ENCODE data around the gene PIM1. TPM values are rescaled to one million over a fixed set of nuclear protein-coding genes. Genes with fewer than 3 reads are reported as not detected.

The PIM1 gene
- total RNA-seq, 1 experiment from 2014 or later, result 42.1 TPM

DNA sequence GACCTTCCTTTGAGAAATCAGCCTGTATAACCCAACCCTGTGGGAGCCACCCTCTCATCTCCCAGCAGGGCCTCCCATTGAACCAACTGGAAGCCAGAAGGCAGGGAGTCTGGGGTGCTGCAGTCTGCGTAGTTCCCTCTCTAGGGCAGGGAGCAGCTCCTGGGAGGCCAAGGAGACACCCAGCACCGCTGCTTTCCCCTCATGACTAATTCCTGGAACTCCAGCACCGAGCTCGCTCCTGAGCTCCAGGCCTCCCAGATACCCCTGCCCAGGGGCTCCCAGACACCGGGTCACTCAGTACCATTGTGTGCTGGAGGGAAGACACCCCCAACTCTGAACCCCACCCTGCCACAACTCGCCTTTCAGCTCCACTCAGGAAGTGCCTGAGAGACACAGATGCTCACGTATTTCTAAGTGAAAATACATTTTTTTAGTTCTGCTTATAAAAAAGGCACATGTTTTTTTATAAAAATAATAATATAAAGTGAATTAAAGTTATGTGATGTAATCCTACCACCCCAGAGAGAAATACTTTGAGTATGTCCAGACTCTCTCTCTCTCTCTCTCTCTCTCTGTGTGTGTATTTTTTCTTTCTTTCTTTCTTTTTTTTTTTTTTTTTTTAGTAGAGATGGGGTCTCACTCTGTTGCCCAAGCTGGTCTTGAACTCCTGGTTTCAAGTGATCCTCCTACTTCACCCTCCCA, 17.5 kb downstream of the PIM1 start:
- Histone ChIP-seq H3K9me3 (ENCODE audit: control insufficient read depth, insufficient read depth, low read depth, low read length) (no peaks in the 10 kb centered on the region), H3K4me3 (ENCODE audit: low read depth in 2 of 2, low read length in 2 of 2) (no peak overlapping the region), H3K27me3 (ENCODE audit: control insufficient read depth, insufficient read depth, low read length) (no peaks in the 10 kb centered on the region), H3K27ac (ENCODE audit: low read length) (no peak overlapping the region), H3K36me3 (ENCODE audit: control insufficient read depth, insufficient read depth, low read length) (no peaks in the 10 kb centered on the region), H3K4me1 (ENCODE audit: control insufficient read depth, insufficient read depth, low read length) (no peaks in the 10 kb centered on the region; the same call in 1 of the 2 replicates)
- intact Hi-C loops (cut with micrococcal nuclease; ENCODE audit: unreplicated experiment) (no loop called here), in situ Hi-C loops (cut with HindIII; ENCODE audit: low pct_unique_long_range_greater_than_20kb, low sequenced_read_pairs) (no loop called here)
- BruUV-seq (replicated peaks), result no TSS peak
- DNase-seq (ENCODE audit: low read depth, low spot score) (no peak), ATAC-seq (peak; percentile 66)
- ChIA-PET POLR2A (interaction anchor here (0.6 kb wide), 1 partner anchor 10 kb away, joined by 3 read pairs; no protein-coding TSS in a partner anchor), CTCF (no interaction called here)
- TF ChIP-seq, protein P1, sequence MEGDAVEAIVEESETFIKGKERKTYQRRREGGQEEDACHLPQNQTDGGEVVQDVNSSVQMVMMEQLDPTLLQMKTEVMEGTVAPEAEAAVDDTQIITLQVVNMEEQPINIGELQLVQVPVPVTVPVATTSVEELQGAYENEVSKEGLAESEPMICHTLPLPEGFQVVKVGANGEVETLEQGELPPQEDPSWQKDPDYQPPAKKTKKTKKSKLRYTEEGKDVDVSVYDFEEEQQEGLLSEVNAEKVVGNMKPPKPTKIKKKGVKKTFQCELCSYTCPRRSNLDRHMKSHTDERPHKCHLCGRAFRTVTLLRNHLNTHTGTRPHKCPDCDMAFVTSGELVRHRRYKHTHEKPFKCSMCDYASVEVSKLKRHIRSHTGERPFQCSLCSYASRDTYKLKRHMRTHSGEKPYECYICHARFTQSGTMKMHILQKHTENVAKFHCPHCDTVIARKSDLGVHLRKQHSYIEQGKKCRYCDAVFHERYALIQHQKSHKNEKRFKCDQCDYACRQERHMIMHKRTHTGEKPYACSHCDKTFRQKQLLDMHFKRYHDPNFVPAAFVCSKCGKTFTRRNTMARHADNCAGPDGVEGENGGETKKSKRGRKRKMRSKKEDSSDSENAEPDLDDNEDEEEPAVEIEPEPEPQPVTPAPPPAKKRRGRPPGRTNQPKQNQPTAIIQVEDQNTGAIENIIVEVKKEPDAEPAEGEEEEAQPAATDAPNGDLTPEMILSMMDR (IDR thresholded peaks at IDR 0.05), result no peak
- no peak for TF ChIP-seq POLR2AphosphoS5 (IDR thresholded peaks at IDR 0.05; ENCODE audit: low read depth, low read length)
- TF ChIP-seq, protein P2, sequence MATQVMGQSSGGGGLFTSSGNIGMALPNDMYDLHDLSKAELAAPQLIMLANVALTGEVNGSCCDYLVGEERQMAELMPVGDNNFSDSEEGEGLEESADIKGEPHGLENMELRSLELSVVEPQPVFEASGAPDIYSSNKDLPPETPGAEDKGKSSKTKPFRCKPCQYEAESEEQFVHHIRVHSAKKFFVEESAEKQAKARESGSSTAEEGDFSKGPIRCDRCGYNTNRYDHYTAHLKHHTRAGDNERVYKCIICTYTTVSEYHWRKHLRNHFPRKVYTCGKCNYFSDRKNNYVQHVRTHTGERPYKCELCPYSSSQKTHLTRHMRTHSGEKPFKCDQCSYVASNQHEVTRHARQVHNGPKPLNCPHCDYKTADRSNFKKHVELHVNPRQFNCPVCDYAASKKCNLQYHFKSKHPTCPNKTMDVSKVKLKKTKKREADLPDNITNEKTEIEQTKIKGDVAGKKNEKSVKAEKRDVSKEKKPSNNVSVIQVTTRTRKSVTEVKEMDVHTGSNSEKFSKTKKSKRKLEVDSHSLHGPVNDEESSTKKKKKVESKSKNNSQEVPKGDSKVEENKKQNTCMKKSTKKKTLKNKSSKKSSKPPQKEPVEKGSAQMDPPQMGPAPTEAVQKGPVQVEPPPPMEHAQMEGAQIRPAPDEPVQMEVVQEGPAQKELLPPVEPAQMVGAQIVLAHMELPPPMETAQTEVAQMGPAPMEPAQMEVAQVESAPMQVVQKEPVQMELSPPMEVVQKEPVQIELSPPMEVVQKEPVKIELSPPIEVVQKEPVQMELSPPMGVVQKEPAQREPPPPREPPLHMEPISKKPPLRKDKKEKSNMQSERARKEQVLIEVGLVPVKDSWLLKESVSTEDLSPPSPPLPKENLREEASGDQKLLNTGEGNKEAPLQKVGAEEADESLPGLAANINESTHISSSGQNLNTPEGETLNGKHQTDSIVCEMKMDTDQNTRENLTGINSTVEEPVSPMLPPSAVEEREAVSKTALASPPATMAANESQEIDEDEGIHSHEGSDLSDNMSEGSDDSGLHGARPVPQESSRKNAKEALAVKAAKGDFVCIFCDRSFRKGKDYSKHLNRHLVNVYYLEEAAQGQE (IDR thresholded peaks at IDR 0.05; ENCODE audit: insufficient read depth in 1 of 2, low read depth in 2 of 2, low read length in 1 of 2), result no peak
- TF ChIP-seq TCF7L2 (IDR thresholded peaks at IDR 0.05; ENCODE audit: low read depth, low read length), result no peak
- TF ChIP-seq SIN3A (IDR thresholded peaks at IDR 0.05; ENCODE audit: borderline replicate concordance, insufficient read depth, low read depth, low read length), result no peak

DNA sequence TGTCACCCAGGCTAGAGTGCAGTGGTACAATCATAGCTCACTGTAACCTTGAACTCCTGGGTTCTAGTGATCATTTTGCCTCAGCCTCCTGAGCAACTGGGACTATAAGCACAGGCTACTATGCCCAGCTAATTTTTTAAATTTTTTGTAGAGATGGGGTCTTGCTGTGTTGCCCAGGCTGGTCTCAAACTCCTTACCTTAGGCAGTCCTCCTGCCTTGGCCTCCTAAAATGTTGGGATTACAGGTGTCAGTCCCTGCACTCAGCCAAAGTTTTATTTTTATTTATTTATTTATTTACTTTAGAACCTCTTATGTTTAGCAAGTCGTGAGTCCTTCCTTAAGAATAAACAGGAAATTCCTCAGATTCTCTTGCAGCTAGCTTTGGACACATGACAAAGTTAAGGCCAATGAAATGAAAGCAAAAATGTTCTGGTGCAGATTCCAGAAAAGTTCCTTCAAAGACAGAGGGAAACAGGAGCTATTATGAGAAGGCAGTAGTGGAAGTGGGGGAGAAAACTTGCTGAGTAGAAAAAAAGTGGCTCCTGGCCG, 19.1 kb downstream of the PIM1 start:
- BruUV-seq (replicated peaks), result no TSS peak
- ChIA-PET POLR2A (interaction anchor here (0.9 kb wide), 1 partner anchor 29 kb away, joined by 4 read pairs; no protein-coding TSS in a partner anchor), CTCF (no interaction called here)
- no peak overlapping the region for H3K4me3 ChIP-seq (ENCODE audit: low read depth in 2 of 2, low read length in 2 of 2)
- no peaks in the 10 kb centered on the region; the same call in 1 of the 2 replicates for H3K4me1 ChIP-seq (ENCODE audit: control insufficient read depth, insufficient read depth, low read length)
- DNase-seq (ENCODE audit: low read depth, low spot score) (no peak), ATAC-seq (no peak)
- in situ Hi-C loops (cut with HindIII; ENCODE audit: low pct_unique_long_range_greater_than_20kb, low sequenced_read_pairs) (no loop called here), intact Hi-C loops (cut with micrococcal nuclease; ENCODE audit: unreplicated experiment) (no loop called here)
- H3K27ac ChIP-seq (ENCODE audit: low read length), result no peak overlapping the region
- H3K27me3 ChIP-seq (ENCODE audit: control insufficient read depth, insufficient read depth, low read length), result no peaks in the 10 kb centered on the region
- no peaks in the 10 kb centered on the region for H3K9me3 ChIP-seq (ENCODE audit: control insufficient read depth, insufficient read depth, low read depth, low read length)
- no peaks in the 10 kb centered on the region for H3K36me3 ChIP-seq (ENCODE audit: control insufficient read depth, insufficient read depth, low read length)
- TF ChIP-seq POLR2AphosphoS5 (IDR thresholded peaks at IDR 0.05; ENCODE audit: low read depth, low read length), result no peak
- TF ChIP-seq, protein P2 (IDR thresholded peaks at IDR 0.05; ENCODE audit: insufficient read depth in 1 of 2, low read depth in 2 of 2, low read length in 1 of 2), result no peak
- no peak for TF ChIP-seq SIN3A (IDR thresholded peaks at IDR 0.05; ENCODE audit: borderline replicate concordance, insufficient read depth, low read depth, low read length)
- TF ChIP-seq TCF7L2 (IDR thresholded peaks at IDR 0.05; ENCODE audit: low read depth, low read length), result no peak
- TF ChIP-seq, protein P1 (IDR thresholded peaks at IDR 0.05), result no peak
